Measurements from ENCODE around the gene MSL3B.

MSL3B gene

GRCh38 chr2:233844064-233844807 is 23.9 kb downstream of the MSL3B start:
- Histone ChIP-seq H3K9me3 (no peaks in the 10 kb centered on the region), H3K4me3 (no peak overlapping the region), H3K4me1 (no peaks in the 10 kb centered on the region), H3K9ac (ENCODE audit: low read depth in 2 of 2, low read length in 2 of 2) (no peak overlapping the region), H3K27ac (no peak overlapping the region), H3K36me3 (no peaks in the 10 kb centered on the region), H3K27me3 (no peaks in the 10 kb centered on the region)
- TF ChIP-seq CTCF (IDR thresholded peaks at IDR 0.05) = no peak
- DNase-seq = no peak
- intact Hi-C loops (cut with DNase I) = loop anchor here (10.0 kb wide), 1 partner anchor 579 kb away; no protein-coding TSS in a partner anchor

GRCh38 chr2:233841183-233841582 is 27.0 kb downstream of the MSL3B start:
- no peak for DNase-seq
- Histone ChIP-seq H3K36me3 (no peaks in the 10 kb centered on the region), H3K27me3 (no peaks in the 10 kb centered on the region), H3K4me1 (no peaks in the 10 kb centered on the region), H3K27ac (no peak overlapping the region), H3K9ac (ENCODE audit: low read depth in 2 of 2, low read length in 2 of 2) (no peak overlapping the region), H3K9me3 (no peaks in the 10 kb centered on the region), H3K4me3 (no peak overlapping the region)
- TF ChIP-seq CTCF (IDR thresholded peaks at IDR 0.05) = no peak
- intact Hi-C loops (cut with DNase I) = loop anchor here (10.0 kb wide), 1 partner anchor 576 kb away; no protein-coding TSS in a partner anchor

GRCh38 chr2:233840520-233840919 is 27.7 kb downstream of the MSL3B start:
- Histone ChIP-seq H3K9ac (ENCODE audit: low read depth in 2 of 2, low read length in 2 of 2) (no peak overlapping the region), H3K27me3 (no peaks in the 10 kb centered on the region), H3K4me3 (no peak overlapping the region), H3K9me3 (no peaks in the 10 kb centered on the region), H3K4me1 (no peaks in the 10 kb centered on the region), H3K27ac (no peak overlapping the region), H3K36me3 (no peaks in the 10 kb centered on the region)
- no peak for TF ChIP-seq CTCF (IDR thresholded peaks at IDR 0.05)
- intact Hi-C loops (cut with DNase I) = loop anchor here (10.0 kb wide), 1 partner anchor 576 kb away; no protein-coding TSS in a partner anchor
- no peak for DNase-seq

- Histone ChIP-seq H3K36me3 (no peaks in the 10 kb centered on the region), H3K4me1 (no peaks in the 10 kb centered on the region), H3K9ac (ENCODE audit: low read depth in 2 of 2, low read length in 2 of 2) (no peak overlapping the region), H3K9me3 (no peaks in the 10 kb centered on the region), H3K27me3 (no peaks in the 10 kb centered on the region), H3K4me3 (no peak overlapping the region), H3K27ac (no peak overlapping the region)
- TF ChIP-seq CTCF (IDR thresholded peaks at IDR 0.05) = no peak
- DNase-seq = no peak
- intact Hi-C loops (cut with DNase I) = no loop called here
Observed at GRCh38 chr2:233839447-233839820, 28.8 kb downstream of the MSL3B start.

GRCh38 chr2:233838726-233839446 is 29.3 kb downstream of the MSL3B start:
- no peak overlapping the region for H3K4me3 ChIP-seq
- DNase-seq = no peak
- H3K4me1 ChIP-seq = no peaks in the 10 kb centered on the region
- intact Hi-C loops (cut with DNase I) = no loop called here
- TF ChIP-seq CTCF (IDR thresholded peaks at IDR 0.05) = no peak
- no peak overlapping the region for H3K27ac ChIP-seq
- H3K9ac ChIP-seq (ENCODE audit: low read depth in 2 of 2, low read length in 2 of 2) = no peak overlapping the region
- H3K9me3 ChIP-seq = no peaks in the 10 kb centered on the region
- H3K27me3 ChIP-seq = no peaks in the 10 kb centered on the region
- no peaks in the 10 kb centered on the region for H3K36me3 ChIP-seq
